Right atrium auricular region (tissue), 2 donors: ENCODE measurements around the gene SPTBN1. TPM values are rescaled to one million over a fixed set of nuclear protein-coding genes. Genes with fewer than 3 reads are reported as not detected.

ENCODE experiments used
- DNase-seq: peaks from one replicate; pipeline ENCODE4 v3.0.0-alpha.2; 2019; ENCODE audit warnings: low spot score
- H3K27ac ChIP-seq, 2 donors: fragments of 200-600 bp; sonication (generic); 1 replicate in 1 of 2; 2 replicates in 1 of 2; pipeline ENCODE4 v1.5.1; 2016 to 2019
- H3K27me3 ChIP-seq, 2 donors: fragments of 200-600 bp; sonication (generic); one replicate each; pipeline versions ENCODE4 v1.5.1 to v1.6.0; 2017 to 2019
- H3K36me3 ChIP-seq: fragments of 200-600 bp; sonication (generic); one replicate; pipeline ENCODE4 v1.5.1; 2016
- H3K4me1 ChIP-seq, 2 donors: fragments of 200-600 bp; sonication (generic); one replicate each; pipeline versions ENCODE4 v1.5.1 to v1.6.0; 2017 to 2019
- H3K4me3 ChIP-seq, 2 donors: fragments of 200-600 bp; sonication (generic); 1 replicate in 1 of 2; 2 replicates in 1 of 2; pipeline ENCODE4 v1.5.1; 2017 to 2019; ENCODE audit warnings: mild to moderate bottlenecking in 1 of 2, moderate library complexity in 1 of 2
- H3K9me3 ChIP-seq, 2 donors: fragments of 200-600 bp; sonication (generic); one replicate each; pipeline ENCODE4 v1.5.1; 2019
- total RNA-seq, 2 donors: library from RNA; depleted of rRNA; stranded (reverse); fragments of >200 nt; gene quantifications; one replicate each; pipeline ENCODE4 v1.1.0, GENCODE V29; 2016
- TF ChIP-seq, protein P1 (sequence below), 2 donors: fragments of 200-600 bp; sonication (generic); IDR thresholded peaks; one replicate each; pipeline ENCODE4 v1.5.1; 2019; ENCODE audit warnings: antibody characterized with exemption in 2 of 2

Gene SPTBN1
- total RNA-seq, 2 donors from 2014 or later = 265 to 382 TPM

DNA sequence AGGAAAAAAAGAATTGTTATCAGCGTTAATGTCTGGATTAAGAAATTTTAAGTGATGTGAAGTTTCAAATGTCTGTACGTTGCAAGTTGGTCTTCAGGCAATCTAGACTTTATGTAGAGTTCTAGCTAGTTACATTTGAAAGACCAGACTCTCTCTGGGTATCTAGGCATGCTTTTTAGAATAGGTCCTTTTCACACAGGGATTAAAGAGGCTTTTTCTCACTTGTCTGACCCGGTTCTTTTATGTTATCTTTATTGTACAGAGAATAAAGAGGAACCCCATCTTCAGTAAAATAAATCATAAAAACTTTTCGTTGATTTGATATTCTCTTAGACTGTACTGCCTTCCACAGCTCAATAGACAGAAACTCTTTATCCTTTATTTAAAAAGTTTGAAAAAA is 258.9 kb downstream of the SPTBN1 start:
- DNase-seq = no peak
- TF ChIP-seq, protein P1, sequence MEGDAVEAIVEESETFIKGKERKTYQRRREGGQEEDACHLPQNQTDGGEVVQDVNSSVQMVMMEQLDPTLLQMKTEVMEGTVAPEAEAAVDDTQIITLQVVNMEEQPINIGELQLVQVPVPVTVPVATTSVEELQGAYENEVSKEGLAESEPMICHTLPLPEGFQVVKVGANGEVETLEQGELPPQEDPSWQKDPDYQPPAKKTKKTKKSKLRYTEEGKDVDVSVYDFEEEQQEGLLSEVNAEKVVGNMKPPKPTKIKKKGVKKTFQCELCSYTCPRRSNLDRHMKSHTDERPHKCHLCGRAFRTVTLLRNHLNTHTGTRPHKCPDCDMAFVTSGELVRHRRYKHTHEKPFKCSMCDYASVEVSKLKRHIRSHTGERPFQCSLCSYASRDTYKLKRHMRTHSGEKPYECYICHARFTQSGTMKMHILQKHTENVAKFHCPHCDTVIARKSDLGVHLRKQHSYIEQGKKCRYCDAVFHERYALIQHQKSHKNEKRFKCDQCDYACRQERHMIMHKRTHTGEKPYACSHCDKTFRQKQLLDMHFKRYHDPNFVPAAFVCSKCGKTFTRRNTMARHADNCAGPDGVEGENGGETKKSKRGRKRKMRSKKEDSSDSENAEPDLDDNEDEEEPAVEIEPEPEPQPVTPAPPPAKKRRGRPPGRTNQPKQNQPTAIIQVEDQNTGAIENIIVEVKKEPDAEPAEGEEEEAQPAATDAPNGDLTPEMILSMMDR (IDR thresholded peaks at IDR 0.05) = no peak
- no peaks in the 10 kb centered on the region for H3K4me1 ChIP-seq
- no peak overlapping the region for H3K4me3 ChIP-seq
- no peaks in the 10 kb centered on the region for H3K36me3 ChIP-seq
- H3K9me3 ChIP-seq = no peaks in the 10 kb centered on the region
- no peak overlapping the region for H3K27ac ChIP-seq
- H3K27me3 ChIP-seq = no peaks in the 10 kb centered on the region

DNA sequence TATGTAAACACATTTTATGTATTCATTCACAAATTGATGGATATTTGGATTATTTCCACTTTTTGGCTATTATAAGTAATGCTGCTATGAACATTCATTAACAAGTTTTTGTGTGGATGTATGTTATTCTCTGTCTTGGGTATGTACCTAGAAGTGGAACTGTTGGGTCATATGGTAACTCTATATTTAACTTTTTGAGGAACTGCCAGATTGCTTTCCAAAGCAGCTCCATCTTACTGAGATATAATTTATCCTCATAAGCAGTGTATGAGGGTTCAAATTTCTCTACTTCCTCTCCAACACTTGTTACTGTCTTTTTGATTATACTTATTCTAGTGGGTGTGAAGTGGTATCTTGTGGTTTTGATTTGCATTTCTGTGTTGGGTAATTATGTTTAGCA is 260.2 kb downstream of the SPTBN1 start:
- H3K27me3 ChIP-seq = no peaks in the 10 kb centered on the region
- TF ChIP-seq, protein P1 (IDR thresholded peaks at IDR 0.05) = no peak
- DNase-seq = no peak
- H3K27ac ChIP-seq = no peak overlapping the region
- H3K4me1 ChIP-seq = no peaks in the 10 kb centered on the region
- no peaks in the 10 kb centered on the region for H3K9me3 ChIP-seq
- H3K4me3 ChIP-seq = no peak overlapping the region
- no peaks in the 10 kb centered on the region for H3K36me3 ChIP-seq

DNA sequence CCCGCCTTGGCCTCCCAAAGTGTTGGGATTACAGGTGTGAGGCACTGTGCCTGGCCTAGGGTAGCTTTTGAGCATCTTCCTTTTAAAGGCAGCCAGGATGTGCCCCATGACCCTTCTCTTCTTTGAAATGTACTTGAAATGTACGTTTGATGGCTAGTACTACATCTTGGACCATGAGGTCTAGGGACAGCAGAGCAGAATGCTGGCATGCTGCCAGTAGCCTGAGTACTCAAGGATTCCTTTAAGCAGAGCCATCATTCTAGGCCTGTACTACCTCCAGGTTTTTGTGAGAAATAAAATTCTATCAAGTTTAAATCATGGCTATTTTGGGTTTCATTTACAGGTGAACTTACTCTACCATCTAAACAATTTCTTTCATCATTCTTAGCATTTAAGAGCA is 264.4 kb downstream of the SPTBN1 start:
- DNase-seq = no peak

More for the DNA sequence above, 264.4 kb downstream of the SPTBN1 start:
- TF ChIP-seq, protein P1 (IDR thresholded peaks at IDR 0.05) = no peak
- H3K36me3 ChIP-seq = no peaks in the 10 kb centered on the region
- H3K27me3 ChIP-seq = no peaks in the 10 kb centered on the region
- no peak overlapping the region for H3K4me3 ChIP-seq
- no peak overlapping the region for H3K27ac ChIP-seq
- H3K4me1 ChIP-seq = peaks cover 0 to 10% of the 10 kb centered on the region in 2 donors
- no peaks in the 10 kb centered on the region for H3K9me3 ChIP-seq

Other genes with a start within 250 kb of the SPTBN1 start
- not detected for gene TSPYL6, start 200.1 kb upstream of the SPTBN1 start, total RNA-seq